A673 (cell line): ENCODE results near the gene NPPA. TPM values are rescaled to one million over a fixed set of nuclear protein-coding genes. Genes with fewer than 3 reads are reported as not detected.

ENCODE experiments used
- BruUV-seq: library from RNA; stranded (reverse); fragments of 400-500 nt; replicated peaks from 2 replicates; lab custom pipeline; 2021; lab: Mats Ljungman, UMichigan
- CTCF ChIA-PET: fragments of 300-600 bp; sonication (Branson Sonifier 250); formaldehyde crosslinking; loops from one replicate; lab custom pipeline; 2022; ENCODE audit warnings: antibody characterized with exemption; lab: Charles Lee
- POLR2A ChIA-PET: fragments of 300-600 bp; sonication (Branson Sonifier 250); formaldehyde crosslinking; loops from one replicate; lab custom pipeline; 2022; ENCODE audit warnings: antibody characterized with exemption; ENCODE audit not compliant: low non-redundant PET; lab: Charles Lee
- DNase-seq: peaks from one replicate; pipeline ENCODE4 v3.0.0-alpha.2; 2015; ENCODE audit warnings: low spot score
- H3K27ac ChIP-seq: fragments of 200-600 bp; sonication (generic); 2 replicates; pipeline ENCODE4 v1.5.1; 2016; ENCODE audit warnings: mixed run types, low read depth, mild to moderate bottlenecking, mixed read lengths, antibody characterized with exemption, low read length; ENCODE audit not compliant: poor library complexity, severe bottlenecking
- H3K27me3 ChIP-seq: fragments of 200-600 bp; sonication (generic); replicated peaks from 2 replicates; pipeline ENCODE4 v1.6.1; 2017; ENCODE audit warnings: mixed run types, low read depth, mild to moderate bottlenecking, mixed read lengths, antibody characterized with exemption, low read length; ENCODE audit not compliant: insufficient read depth, poor library complexity
- H3K36me3 ChIP-seq: fragments of 200-600 bp; sonication (generic); 2 replicates; pipeline ENCODE4 v1.6.1; 2016; ENCODE audit warnings: mixed run types, mild to moderate bottlenecking, mixed read lengths, antibody characterized with exemption, low read length; ENCODE audit not compliant: insufficient read depth, poor library complexity, severe bottlenecking
- H3K4me1 ChIP-seq: fragments of 200-600 bp; sonication (generic); 2 replicates; pipeline ENCODE4 v1.6.1; 2017; ENCODE audit warnings: mixed run types, mild to moderate bottlenecking, mixed read lengths, antibody characterized with exemption, low read length; ENCODE audit not compliant: insufficient read depth, poor library complexity, severe bottlenecking
- H3K4me3 ChIP-seq: fragments of 200-600 bp; sonication (generic); 2 replicates; pipeline ENCODE4 v1.5.1; 2016; ENCODE audit warnings: low read depth, mixed run types, mild to moderate bottlenecking, mixed read lengths, low read length; ENCODE audit not compliant: poor library complexity, severe bottlenecking
- H3K9me3 ChIP-seq: fragments of 200-600 bp; sonication (generic); 2 replicates; pipeline ENCODE4 v1.6.1; 2016; ENCODE audit warnings: mixed run types, low read depth, mild to moderate bottlenecking, mixed read lengths, antibody characterized with exemption, low read length; ENCODE audit not compliant: poor library complexity, severe bottlenecking
- EZH2 ChIP-seq: fragments of 200-600 bp; sonication (generic); IDR thresholded peaks from 2 replicates; pipeline ENCODE4 v1.6.1; 2017; ENCODE audit warnings: borderline replicate concordance, low read depth, mild to moderate bottlenecking, mixed read lengths, antibody characterized with exemption, low read length; ENCODE audit not compliant: poor library complexity, severe bottlenecking
- intact Hi-C: fragments of 100-400 bp; cut with micrococcal nuclease; formaldehyde crosslinking; loops from one replicate; pipeline ENCODE4 v1.10.0; 2022; ENCODE audit not compliant: unreplicated experiment
- total RNA-seq: library from RNA; stranded (reverse); gene quantifications from 2 replicates; pipeline ENCODE4 v1.2.3, GENCODE V29; 2021
- TF ChIP-seq, protein P1 (sequence below): fragments of 300-800, 200-600 bp; sonication (generic); conservative IDR thresholded peaks from 2 replicates; pipeline ENCODE4 v1.5.1; 2017; ENCODE audit warnings: low read depth, mild to moderate bottlenecking, antibody characterized with exemption, low read length, moderate library complexity, mixed read lengths

Gene NPPA
- total RNA-seq, 1 experiment from 2014 or later = not detected

DNA sequence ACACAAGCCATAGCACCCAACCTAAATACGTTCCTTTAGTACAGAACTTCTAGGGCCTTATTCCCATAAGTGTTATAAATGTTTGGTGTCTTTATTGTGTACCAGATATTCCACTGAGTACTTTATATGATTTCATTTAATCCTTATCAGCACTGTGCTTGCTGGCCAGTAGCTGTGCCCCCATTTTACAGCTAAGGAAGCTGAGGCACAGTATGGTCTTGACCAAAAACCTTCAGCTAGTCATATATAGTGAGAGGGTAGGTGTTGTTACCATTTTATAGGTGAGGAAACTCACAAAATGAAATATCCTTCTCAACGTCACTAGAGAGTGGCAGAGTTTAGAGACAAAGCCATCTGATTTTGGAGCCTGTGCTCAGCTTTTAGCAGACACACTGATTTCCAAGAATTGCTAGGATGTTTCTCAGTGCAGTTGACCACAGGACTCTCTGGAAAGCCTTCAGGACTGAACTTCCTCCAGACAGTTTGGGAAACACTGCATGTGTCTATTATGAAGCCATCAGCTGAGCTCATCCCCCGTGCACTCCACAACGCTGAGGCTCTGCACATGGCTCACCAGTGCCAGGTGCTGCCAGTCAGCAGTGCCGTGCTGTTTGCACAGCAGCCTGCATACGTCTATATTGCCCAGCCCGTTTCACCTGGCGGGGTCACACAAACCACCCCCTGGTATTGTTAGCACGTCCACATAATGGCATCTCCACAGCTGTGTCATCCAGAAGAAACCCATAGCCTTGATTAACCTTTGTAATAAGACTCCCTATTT lies 15.4 kb downstream of the NPPA start:
- Histone ChIP-seq H3K36me3 (peaks cover 72% of the 10 kb centered on the region), H3K4me3 (no peak overlapping the region), H3K4me1 (no peaks in the 10 kb centered on the region), H3K27ac (no peak overlapping the region), H3K9me3 (no peaks in the 10 kb centered on the region), H3K27me3 (no peaks in the 10 kb centered on the region)
- no peak for DNase-seq
- ChIA-PET CTCF (no interaction called here), POLR2A (no interaction called here)
- TF ChIP-seq EZH2 = no peak
- TF ChIP-seq, protein P1, sequence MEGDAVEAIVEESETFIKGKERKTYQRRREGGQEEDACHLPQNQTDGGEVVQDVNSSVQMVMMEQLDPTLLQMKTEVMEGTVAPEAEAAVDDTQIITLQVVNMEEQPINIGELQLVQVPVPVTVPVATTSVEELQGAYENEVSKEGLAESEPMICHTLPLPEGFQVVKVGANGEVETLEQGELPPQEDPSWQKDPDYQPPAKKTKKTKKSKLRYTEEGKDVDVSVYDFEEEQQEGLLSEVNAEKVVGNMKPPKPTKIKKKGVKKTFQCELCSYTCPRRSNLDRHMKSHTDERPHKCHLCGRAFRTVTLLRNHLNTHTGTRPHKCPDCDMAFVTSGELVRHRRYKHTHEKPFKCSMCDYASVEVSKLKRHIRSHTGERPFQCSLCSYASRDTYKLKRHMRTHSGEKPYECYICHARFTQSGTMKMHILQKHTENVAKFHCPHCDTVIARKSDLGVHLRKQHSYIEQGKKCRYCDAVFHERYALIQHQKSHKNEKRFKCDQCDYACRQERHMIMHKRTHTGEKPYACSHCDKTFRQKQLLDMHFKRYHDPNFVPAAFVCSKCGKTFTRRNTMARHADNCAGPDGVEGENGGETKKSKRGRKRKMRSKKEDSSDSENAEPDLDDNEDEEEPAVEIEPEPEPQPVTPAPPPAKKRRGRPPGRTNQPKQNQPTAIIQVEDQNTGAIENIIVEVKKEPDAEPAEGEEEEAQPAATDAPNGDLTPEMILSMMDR = no peak
- intact Hi-C loops = no loop called here
- no TSS peak for BruUV-seq

DNA sequence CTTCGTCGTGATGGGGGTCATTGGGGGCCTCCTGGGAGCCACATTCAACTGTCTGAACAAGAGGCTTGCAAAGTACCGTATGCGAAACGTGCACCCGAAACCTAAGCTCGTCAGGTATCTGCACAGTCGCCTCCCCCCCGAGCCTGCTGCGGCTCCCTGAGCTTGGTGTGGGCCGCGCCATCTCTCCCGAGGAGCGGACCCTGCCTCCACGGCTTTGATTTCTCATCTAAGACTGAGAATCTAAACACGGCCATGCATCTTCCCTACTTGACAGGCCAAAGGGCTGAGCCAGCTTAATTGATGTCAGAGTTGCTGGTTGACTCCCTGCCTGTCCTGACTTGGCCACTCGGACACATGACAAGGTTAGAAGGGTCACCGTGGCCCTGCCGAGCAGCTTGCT lies 19.1 kb downstream of the NPPA start:
- no peaks in the 10 kb centered on the region for H3K9me3 ChIP-seq
- CTCF ChIA-PET = no interaction called here
- DNase-seq = no peak
- BruUV-seq = no TSS peak
- no peaks in the 10 kb centered on the region for H3K4me1 ChIP-seq
- POLR2A ChIA-PET = no interaction called here
- no peak for TF ChIP-seq EZH2
- TF ChIP-seq, protein P1 = no peak
- peaks cover 77% of the 10 kb centered on the region for H3K36me3 ChIP-seq
- intact Hi-C loops = no loop called here
- H3K4me3 ChIP-seq = no peak overlapping the region
- no peak overlapping the region for H3K27ac ChIP-seq
- H3K27me3 ChIP-seq = no peaks in the 10 kb centered on the region

DNA sequence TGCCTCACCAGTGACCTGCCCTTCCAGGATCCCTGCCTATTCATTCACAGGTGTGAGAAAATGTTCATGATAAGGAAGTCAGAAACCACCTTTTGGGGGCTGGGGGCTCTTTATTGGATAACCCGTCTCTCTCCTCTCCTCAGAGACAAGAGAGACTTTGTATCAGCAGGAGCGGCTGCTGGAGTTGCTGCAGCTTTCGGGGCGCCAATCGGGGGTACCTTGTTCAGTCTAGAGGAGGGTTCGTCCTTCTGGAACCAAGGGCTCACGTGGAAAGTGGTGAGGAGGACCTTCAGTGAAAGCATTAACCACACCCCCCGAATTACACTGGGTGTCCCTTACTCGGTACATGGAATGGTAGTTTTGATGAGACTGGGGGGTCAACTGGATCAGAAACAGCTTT lies 20.6 kb downstream of the NPPA start:
- no peak overlapping the region for H3K27ac ChIP-seq

More for the DNA sequence above, 20.6 kb downstream of the NPPA start:
- TF ChIP-seq, protein P1 = no peak
- TF ChIP-seq EZH2 = no peak
- BruUV-seq = no TSS peak
- Histone ChIP-seq H3K27me3 (no peaks in the 10 kb centered on the region), H3K9me3 (no peaks in the 10 kb centered on the region), H3K4me3 (no peak overlapping the region), H3K4me1 (no peaks in the 10 kb centered on the region), H3K36me3 (peaks cover 78% of the 10 kb centered on the region)
- ChIA-PET POLR2A (no interaction called here), CTCF (no interaction called here)
- intact Hi-C loops = no loop called here
- no peak for DNase-seq
